Thyroid gland (tissue), 4 donors: ENCODE data around the gene ARHGAP28. TPM values are rescaled to one million over a fixed set of nuclear protein-coding genes. Genes with fewer than 3 reads are reported as not detected.

ENCODE experiments used
- DNase-seq, 2 donors: peaks; one replicate each; pipeline ENCODE4 v3.0.0-alpha.2; 2019
- H3K27ac ChIP-seq, 3 donors: fragments of 200-600 bp; sonication (generic); 1 replicate in 2 of 3; 2 replicates in 1 of 3; pipeline ENCODE4 v1.5.1; 2016 to 2019; ENCODE audit warnings: mild to moderate bottlenecking in 1 of 3, moderate library complexity in 1 of 3
- H3K27me3 ChIP-seq: fragments of 200-600 bp; sonication (generic); one replicate; pipeline ENCODE4 v1.5.1; 2019
- H3K36me3 ChIP-seq, 2 donors: fragments of 200-600 bp; sonication (generic); one replicate each; pipeline ENCODE4 v1.5.1; 2016 to 2019
- H3K4me1 ChIP-seq, 2 donors: fragments of 200-600 bp; sonication (generic); one replicate each; pipeline ENCODE4 v1.5.1; 2017 to 2019
- H3K4me3 ChIP-seq, 3 donors: fragments of 200-600 bp; sonication (generic); replicated peaks in 1 of 3; 1 replicate in 2 of 3; 2 replicates in 1 of 3; pipeline ENCODE4 v1.5.1; 2016; ENCODE audit warnings: mild to moderate bottlenecking in 1 of 3
- H3K9me3 ChIP-seq: fragments of 200-600 bp; sonication (generic); one replicate; pipeline ENCODE4 v1.5.1; 2017
- POLR2A ChIP-seq, 2 donors: fragments of 450-650 bp; IDR thresholded peaks; one replicate each; pipeline ENCODE4 v1.6.1; 2017; ENCODE audit warnings: antibody characterized with exemption in 2 of 2, mild to moderate bottlenecking in 2 of 2, moderate library complexity in 1 of 2
- WGBS, 2 donors: methylation state at CpG; one replicate each; pipeline ENCODE4 v1.1.5; 2017; 5-methylcytosine and 5-hydroxymethylcytosine counted together
- intact Hi-C: fragments of 100-400 bp; cut with DNase I; formaldehyde crosslinking; loops from one replicate; pipeline ENCODE4 v1.15.1; 2023
- total RNA-seq, 4 donors: library from RNA; depleted of rRNA; stranded (reverse); fragments of >200 nt; gene quantifications; one replicate each; pipeline ENCODE4 v1.2.3, GENCODE V29; 2016
- TF ChIP-seq, protein P1 (sequence below), 6 experiments: fragments of 200-600 bp in 3 of 6; fragments of 450-650 bp in 3 of 6; sonication (generic) in 3 of 6; IDR thresholded peaks; one replicate each; pipeline ENCODE4 v1.5.1; 2016 to 2019; ENCODE audit warnings: antibody characterized with exemption in 6 of 6, mild to moderate bottlenecking in 2 of 6, inconsistent platforms in 1 of 6, moderate library complexity in 1 of 6

Gene ARHGAP28
- total RNA-seq, 4 donors from 2014 or later = 2.8 to 26.5 (median 9.1) TPM

DNA sequence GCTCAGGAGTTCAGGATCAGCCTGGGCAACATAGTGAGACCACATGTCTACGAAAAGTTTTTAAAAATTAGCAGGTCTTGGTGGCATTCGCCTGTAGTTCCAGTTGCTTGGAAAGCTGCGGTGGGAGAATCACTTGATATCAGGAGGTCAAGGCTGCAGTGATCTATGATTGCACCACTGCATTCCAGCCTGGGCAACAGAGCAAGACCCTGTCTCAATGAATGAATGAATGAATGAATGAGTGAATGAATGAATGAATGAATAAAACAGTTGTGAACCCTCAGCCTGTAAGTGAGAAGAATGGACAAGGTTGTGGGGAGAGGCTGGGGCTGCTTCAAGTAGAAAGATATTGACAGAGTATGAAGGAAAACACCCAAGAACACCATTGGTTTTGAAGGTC lies 48.0 kb downstream of the ARHGAP28 start:
- intact Hi-C loops = no loop called here
- no peak for DNase-seq
- TF ChIP-seq, protein P1, sequence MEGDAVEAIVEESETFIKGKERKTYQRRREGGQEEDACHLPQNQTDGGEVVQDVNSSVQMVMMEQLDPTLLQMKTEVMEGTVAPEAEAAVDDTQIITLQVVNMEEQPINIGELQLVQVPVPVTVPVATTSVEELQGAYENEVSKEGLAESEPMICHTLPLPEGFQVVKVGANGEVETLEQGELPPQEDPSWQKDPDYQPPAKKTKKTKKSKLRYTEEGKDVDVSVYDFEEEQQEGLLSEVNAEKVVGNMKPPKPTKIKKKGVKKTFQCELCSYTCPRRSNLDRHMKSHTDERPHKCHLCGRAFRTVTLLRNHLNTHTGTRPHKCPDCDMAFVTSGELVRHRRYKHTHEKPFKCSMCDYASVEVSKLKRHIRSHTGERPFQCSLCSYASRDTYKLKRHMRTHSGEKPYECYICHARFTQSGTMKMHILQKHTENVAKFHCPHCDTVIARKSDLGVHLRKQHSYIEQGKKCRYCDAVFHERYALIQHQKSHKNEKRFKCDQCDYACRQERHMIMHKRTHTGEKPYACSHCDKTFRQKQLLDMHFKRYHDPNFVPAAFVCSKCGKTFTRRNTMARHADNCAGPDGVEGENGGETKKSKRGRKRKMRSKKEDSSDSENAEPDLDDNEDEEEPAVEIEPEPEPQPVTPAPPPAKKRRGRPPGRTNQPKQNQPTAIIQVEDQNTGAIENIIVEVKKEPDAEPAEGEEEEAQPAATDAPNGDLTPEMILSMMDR (IDR thresholded peaks at IDR 0.05) = no peak
- no peaks in the 10 kb centered on the region for H3K27me3 ChIP-seq
- no peaks in the 10 kb centered on the region for H3K9me3 ChIP-seq
- no peak overlapping the region for H3K27ac ChIP-seq
- H3K4me1 ChIP-seq = peaks cover 15 to 16% of the 10 kb centered on the region in 2 donors
- 93 to 95% methylated on average over 3 of the region's 3 CpGs for WGBS, 2 donors
- no peak overlapping the region for H3K4me3 ChIP-seq
- no peaks in the 10 kb centered on the region for H3K36me3 ChIP-seq

DNA sequence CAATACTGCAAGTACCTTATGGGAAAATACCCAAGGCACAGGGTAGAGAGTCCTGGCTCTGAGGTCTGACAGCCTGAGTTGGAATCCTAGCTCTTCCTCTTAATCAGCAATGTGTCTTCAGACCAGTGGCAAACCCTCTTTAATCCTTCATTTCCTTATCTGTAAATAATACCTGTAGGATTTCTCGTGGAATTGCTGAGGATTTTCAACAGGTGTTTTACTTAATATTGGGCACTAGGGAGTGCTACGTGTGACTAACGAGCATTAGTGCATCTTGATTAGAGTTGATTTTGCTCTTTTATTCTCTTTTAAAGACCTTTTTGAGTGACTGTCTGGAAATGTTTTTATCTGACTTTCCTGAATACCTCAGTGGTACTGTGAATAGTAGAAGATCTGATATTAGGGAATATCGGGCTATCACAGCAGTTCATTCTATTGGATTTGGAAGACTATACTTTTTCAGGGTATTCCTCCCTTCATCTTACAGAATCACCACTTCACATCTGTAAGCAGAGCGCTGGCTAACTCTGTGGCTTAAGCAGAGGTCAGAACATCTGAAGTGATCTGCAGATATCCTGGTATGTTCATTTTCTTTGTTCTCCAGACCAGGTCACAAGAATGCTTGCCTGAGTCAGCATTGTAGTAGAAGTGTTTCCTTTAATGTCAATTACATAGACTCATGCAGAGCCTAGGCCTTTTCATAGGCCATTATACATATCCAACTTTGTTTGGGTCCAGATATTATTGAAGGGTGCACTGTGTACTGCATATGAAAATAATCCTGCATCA lies 49.1 kb downstream of the ARHGAP28 start:
- intact Hi-C loops = no loop called here
- Histone ChIP-seq H3K27ac (no peak overlapping the region), H3K9me3 (no peaks in the 10 kb centered on the region), H3K36me3 (no peaks in the 10 kb centered on the region), H3K4me1 (peaks cover 11 to 12% of the 10 kb centered on the region in 2 donors), H3K4me3 (no peak overlapping the region), H3K27me3 (no peaks in the 10 kb centered on the region)
- TF ChIP-seq POLR2A (IDR thresholded peaks at IDR 0.05) = no peak
- TF ChIP-seq, protein P1 (IDR thresholded peaks at IDR 0.05) = no peak
- 90 to 94% methylated on average over 5 of the region's 5 CpGs for WGBS, 2 donors
- no peak for DNase-seq

DNA sequence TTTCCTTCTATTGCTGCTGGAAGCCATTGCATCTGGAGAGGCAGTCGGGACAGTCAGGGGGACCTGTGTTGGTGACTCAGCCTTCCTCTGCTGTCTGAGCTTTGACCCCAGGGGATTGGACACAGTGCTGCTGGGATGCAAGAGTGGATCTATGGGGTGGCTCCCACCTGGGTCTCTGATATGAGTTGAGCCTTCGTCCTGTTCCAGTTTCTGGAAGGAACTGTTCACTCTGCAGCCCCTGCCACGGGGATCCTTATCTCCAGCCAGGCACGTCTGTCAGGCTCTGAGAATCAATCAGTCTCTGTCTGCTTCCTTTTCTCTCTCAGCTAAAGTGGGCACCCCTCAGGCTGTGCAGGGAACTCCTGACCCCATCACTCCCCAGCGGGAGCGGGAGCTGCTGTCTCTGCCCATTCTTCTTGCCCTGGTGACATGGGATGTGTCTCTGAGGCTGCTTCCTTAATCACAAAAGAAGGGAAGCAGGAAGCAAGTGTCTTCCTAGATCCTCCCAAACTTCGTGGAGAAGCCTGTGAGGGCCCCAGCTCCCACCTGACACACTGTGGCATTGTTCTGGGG lies 51.7 kb downstream of the ARHGAP28 start:
- H3K36me3 ChIP-seq = no peaks in the 10 kb centered on the region
- H3K9me3 ChIP-seq = no peaks in the 10 kb centered on the region
- WGBS, 2 donors = 37 to 63% methylated on average over 7 of the region's 7 CpGs
- intact Hi-C loops = no loop called here
- no peak overlapping the region for H3K4me3 ChIP-seq
- peak overlapping the region in 2 of 3 donors; percentile 49 to 64 for H3K27ac ChIP-seq
- peaks cover 11 to 12% of the 10 kb centered on the region in 2 donors for H3K4me1 ChIP-seq
- no peaks in the 10 kb centered on the region for H3K27me3 ChIP-seq
- TF ChIP-seq POLR2A (IDR thresholded peaks at IDR 0.05) = no peak
- TF ChIP-seq, protein P1 (IDR thresholded peaks at IDR 0.05) = no peak
- no peak for DNase-seq

DNA sequence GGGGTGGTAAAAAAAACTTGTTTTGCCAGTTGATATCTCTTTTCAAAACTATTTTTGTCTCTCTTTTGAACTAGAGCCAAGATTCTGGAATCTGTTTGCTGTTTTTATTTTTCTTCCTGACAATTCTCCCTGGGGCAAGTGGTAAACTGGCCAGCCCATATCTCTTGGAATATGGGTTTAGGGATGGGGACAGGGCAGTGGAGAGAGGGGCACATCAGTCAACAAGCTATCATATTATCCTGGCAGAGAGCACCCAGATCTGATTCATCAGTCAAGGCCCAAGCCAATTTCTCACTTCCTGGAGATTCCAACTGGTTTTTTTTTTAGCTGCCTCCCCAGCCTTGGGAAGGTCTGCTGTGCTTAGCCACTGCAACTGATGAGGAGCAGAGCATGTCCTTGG lies 52.3 kb downstream of the ARHGAP28 start:
- no peaks in the 10 kb centered on the region for H3K27me3 ChIP-seq
- TF ChIP-seq POLR2A (IDR thresholded peaks at IDR 0.05) = no peak
- TF ChIP-seq, protein P1 (IDR thresholded peaks at IDR 0.05) = no peak
- H3K4me3 ChIP-seq = no peak overlapping the region
- intact Hi-C loops = no loop called here
- no peak for DNase-seq
- H3K9me3 ChIP-seq = no peaks in the 10 kb centered on the region
- H3K27ac ChIP-seq = peak overlapping the region in 2 of 3 donors; percentile 49 to 64
- peaks cover 11 to 12% of the 10 kb centered on the region in 2 donors for H3K4me1 ChIP-seq
- no peaks in the 10 kb centered on the region for H3K36me3 ChIP-seq

DNA sequence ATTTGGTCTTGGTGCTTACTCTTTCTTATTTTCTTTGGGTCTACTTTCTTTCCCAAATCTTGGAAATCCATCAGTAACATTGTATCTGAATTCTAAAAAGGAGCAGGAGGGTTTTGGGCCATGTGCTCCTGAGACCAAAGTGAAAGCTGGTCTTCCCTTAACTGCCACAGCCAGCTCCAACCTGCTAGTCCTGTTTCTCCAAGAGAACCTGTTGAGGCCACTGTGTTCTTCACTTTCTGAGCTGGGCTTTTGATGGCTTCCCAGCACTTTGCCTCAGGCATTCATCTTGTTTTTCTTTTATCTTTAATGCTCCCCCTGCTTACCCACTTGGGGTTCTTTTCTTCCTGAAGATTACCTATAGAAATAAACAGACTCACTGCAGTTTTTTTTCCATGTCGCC lies 53.3 kb downstream of the ARHGAP28 start:
- Histone ChIP-seq H3K27ac (no peak overlapping the region), H3K9me3 (no peaks in the 10 kb centered on the region), H3K4me1 (peaks cover 11 to 12% of the 10 kb centered on the region in 2 donors), H3K27me3 (no peaks in the 10 kb centered on the region), H3K4me3 (no peak overlapping the region), H3K36me3 (no peaks in the 10 kb centered on the region)
- TF ChIP-seq POLR2A (IDR thresholded peaks at IDR 0.05) = no peak
- TF ChIP-seq, protein P1 (IDR thresholded peaks at IDR 0.05) = no peak
- 85 to 90% methylated on average over 1 of the region's 1 CpG for WGBS, 2 donors
- DNase-seq = no peak
- intact Hi-C loops = no loop called here
